GM18870 (cell line): Measurements from ENCODE around the gene ARHGAP15.
"Not testable (repeated sequence)": the region's sequence is repeated elsewhere in the genome, so short reads cannot be mapped to it uniquely, and the experiment has no call there.

Source experiments
- ATAC-seq: cut with Tn5 transposase; IDR thresholded peaks from one replicate; pipeline ENCODE4 v1.9.1; 2021; ENCODE audit warnings: moderate library complexity; ENCODE audit not compliant: unreplicated experiment

Gene ARHGAP15

GRCh38 chr2:143128681-143129580 lies at the start of gene ARHGAP15:
ARHGAP15 (plus strand) TSS chr2:143129419.
- ATAC-seq, result peak; percentile 87

GRCh38 chr2:143081616-143082015 lies 47.6 kb upstream of the ARHGAP15 start:
- no peak for ATAC-seq

GRCh38 chr2:143083636-143084035 lies 45.6 kb upstream of the ARHGAP15 start:
- no peak for ATAC-seq

- no peak for ATAC-seq
Observed at GRCh38 chr2:143084462-143084861, 44.8 kb upstream of the ARHGAP15 start.

- peak; percentile 83 for ATAC-seq
Observed at GRCh38 chr2:143085125-143085784, 44.0 kb upstream of the ARHGAP15 start.

- ATAC-seq, result no peak
Observed at GRCh38 chr2:143087033-143087432, 42.2 kb upstream of the ARHGAP15 start.

GRCh38 chr2:143088388-143088787 lies 40.8 kb upstream of the ARHGAP15 start:
- ATAC-seq, result no peak

GRCh38 chr2:143089520-143089919 lies 39.7 kb upstream of the ARHGAP15 start:
- ATAC-seq, result not testable (repeated sequence)

GRCh38 chr2:143110758-143111428 lies 18.3 kb upstream of the ARHGAP15 start:
- peak; percentile 88 for ATAC-seq

GRCh38 chr2:143117225-143117624 lies 12.0 kb upstream of the ARHGAP15 start:
- ATAC-seq, result no peak

GRCh38 chr2:143121079-143121478 lies 8.1 kb upstream of the ARHGAP15 start:
- peak; percentile 74 for ATAC-seq

- no peak for ATAC-seq
Observed at GRCh38 chr2:143121957-143122356, 7.3 kb upstream of the ARHGAP15 start.

GRCh38 chr2:143123911-143124310 lies 5.3 kb upstream of the ARHGAP15 start:
- no peak for ATAC-seq

- ATAC-seq, result no peak
Observed at GRCh38 chr2:143124445-143124844, 4.8 kb upstream of the ARHGAP15 start.

- ATAC-seq, result no peak
Observed at GRCh38 chr2:143125717-143126116, 3.5 kb upstream of the ARHGAP15 start.

GRCh38 chr2:143132355-143132754 lies 3.1 kb downstream of the ARHGAP15 start:
- peak; percentile 40 for ATAC-seq

GRCh38 chr2:143133783-143134182 lies 4.6 kb downstream of the ARHGAP15 start:
- no peak for ATAC-seq

GRCh38 chr2:143138292-143138691 lies 9.1 kb downstream of the ARHGAP15 start:
- ATAC-seq, result no peak

GRCh38 chr2:143139835-143140393 lies 10.7 kb downstream of the ARHGAP15 start:
- no peak for ATAC-seq

GRCh38 chr2:143140864-143141661 lies 11.8 kb downstream of the ARHGAP15 start:
- peak; percentile 85 for ATAC-seq
